Gastroesophageal sphincter (tissue), 3 donors: ENCODE results near the gene FOXP4.

ENCODE experiments used
- EP300 ChIP-seq: sonication (generic); formaldehyde crosslinking; IDR thresholded peaks from one replicate; pipeline ENCODE4 v1.6.1; 2017; ENCODE audit warnings: antibody characterized with exemption, mild to moderate bottlenecking
- POLR2A ChIP-seq, 2 donors: fragments of 450-650 bp; IDR thresholded peaks; one replicate each; pipeline ENCODE4 v1.6.1; 2017; ENCODE audit warnings: antibody characterized with exemption in 2 of 2, mild to moderate bottlenecking in 2 of 2, moderate library complexity in 1 of 2
- TF ChIP-seq, protein P1 (sequence below), 4 experiments: fragments of 200-600 bp in 2 of 4; fragments of 450-650 bp in 2 of 4; sonication (generic) in 1 of 4; IDR thresholded peaks; one replicate each; pipeline ENCODE4 v1.5.1; 2017 to 2019; ENCODE audit warnings: antibody characterized with exemption in 4 of 4, mild to moderate bottlenecking in 2 of 4, moderate library complexity in 2 of 4

DNA sequence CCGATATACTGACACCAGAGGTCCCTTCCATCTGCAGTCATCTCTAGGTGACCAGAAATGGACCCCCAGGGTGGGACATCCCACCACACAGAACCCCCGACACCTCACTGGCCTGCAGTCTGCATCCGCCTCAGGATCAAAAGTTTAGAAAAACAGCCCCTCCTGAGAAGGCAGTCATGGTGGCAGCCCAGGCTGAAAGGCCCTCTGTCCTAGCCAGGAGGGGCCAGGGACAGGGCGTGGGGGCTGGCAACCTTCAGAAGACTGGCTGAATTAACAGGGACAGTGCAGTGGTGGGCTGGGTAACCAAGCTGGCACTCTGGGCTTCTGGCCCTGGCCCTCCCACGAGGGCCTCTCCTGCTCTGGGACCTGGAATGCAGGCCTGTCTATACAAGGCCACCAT, 57.8 kb downstream of the FOXP4 start:
- TF ChIP-seq, protein P1, sequence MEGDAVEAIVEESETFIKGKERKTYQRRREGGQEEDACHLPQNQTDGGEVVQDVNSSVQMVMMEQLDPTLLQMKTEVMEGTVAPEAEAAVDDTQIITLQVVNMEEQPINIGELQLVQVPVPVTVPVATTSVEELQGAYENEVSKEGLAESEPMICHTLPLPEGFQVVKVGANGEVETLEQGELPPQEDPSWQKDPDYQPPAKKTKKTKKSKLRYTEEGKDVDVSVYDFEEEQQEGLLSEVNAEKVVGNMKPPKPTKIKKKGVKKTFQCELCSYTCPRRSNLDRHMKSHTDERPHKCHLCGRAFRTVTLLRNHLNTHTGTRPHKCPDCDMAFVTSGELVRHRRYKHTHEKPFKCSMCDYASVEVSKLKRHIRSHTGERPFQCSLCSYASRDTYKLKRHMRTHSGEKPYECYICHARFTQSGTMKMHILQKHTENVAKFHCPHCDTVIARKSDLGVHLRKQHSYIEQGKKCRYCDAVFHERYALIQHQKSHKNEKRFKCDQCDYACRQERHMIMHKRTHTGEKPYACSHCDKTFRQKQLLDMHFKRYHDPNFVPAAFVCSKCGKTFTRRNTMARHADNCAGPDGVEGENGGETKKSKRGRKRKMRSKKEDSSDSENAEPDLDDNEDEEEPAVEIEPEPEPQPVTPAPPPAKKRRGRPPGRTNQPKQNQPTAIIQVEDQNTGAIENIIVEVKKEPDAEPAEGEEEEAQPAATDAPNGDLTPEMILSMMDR (IDR thresholded peaks at IDR 0.05) = no peak
- TF ChIP-seq POLR2A (IDR thresholded peaks at IDR 0.05) (no peak), EP300 (no peak)
